Left ventricle myocardium superior (tissue), 1 donor: ENCODE data around the gene LMOD2. TPM values are rescaled to one million over a fixed set of nuclear protein-coding genes. Genes with fewer than 3 reads are reported as not detected.

Experiments
- ATAC-seq: fragments of 200-7000 bp; cut with Tn5 transposase; one replicate; pipeline ENCODE4 v1.9.1; 2020; ENCODE audit warnings: mild to moderate bottlenecking, moderate library complexity
- DNase-seq: peaks from one replicate; pipeline ENCODE4 v3.0.0-alpha.2; 2020
- intact Hi-C: fragments of 100-400 bp; cut with micrococcal nuclease; formaldehyde crosslinking; loops from one replicate; pipeline ENCODE4 v1.11.0; 2022
- total RNA-seq: library from RNA; stranded (reverse); fragmentation: NEBNext Ultra II Directional; extraction: Animal tissue kit (Norgen Biotek cat#: 25700); gene quantifications from one replicate; pipeline ENCODE4 v1.2.1, GENCODE V29; 2021
- donor health status: DM: no; HTN: yes; CAD: no; lungs with severe emphysema.

Gene LMOD2
- total RNA-seq, 1 donor from 2014 or later: 431 TPM

GRCh38 chr7:123635551-123636359 is 19.9 kb upstream of the LMOD2 start:
- ATAC-seq: peak; percentile 59
- no peak for DNase-seq
- intact Hi-C loops: loop anchor here (5.0 kb wide), 1 partner anchor 47 kb away; no protein-coding TSS in a partner anchor

- intact Hi-C loops: loop anchor here (5.0 kb wide), 1 partner anchor 45 kb away; no protein-coding TSS in a partner anchor
- DNase-seq (no peak), ATAC-seq (peak; percentile 32)
These were observed 18.5 kb upstream of the LMOD2 start for GRCh38 chr7:123637203-123637602.

GRCh38 chr7:123637878-123638277 is 17.8 kb upstream of the LMOD2 start:
- DNase-seq: no peak
- no peak for ATAC-seq
- intact Hi-C loops: loop anchor here (5.0 kb wide), 1 partner anchor 44 kb away; no protein-coding TSS in a partner anchor

- ATAC-seq: no peak
- intact Hi-C loops: loop anchor here (5.0 kb wide), 1 partner anchor 43 kb away; no protein-coding TSS in a partner anchor
- no peak for DNase-seq
These were observed 16.0 kb upstream of the LMOD2 start for GRCh38 chr7:123639631-123640030.

GRCh38 chr7:123640583-123640982 is 15.1 kb upstream of the LMOD2 start:
- DNase-seq (no peak), ATAC-seq (no peak)
- intact Hi-C loops: no loop called here

- no peak for ATAC-seq
- intact Hi-C loops: no loop called here
- no peak for DNase-seq
These were observed 13.8 kb upstream of the LMOD2 start for GRCh38 chr7:123641901-123642300.

GRCh38 chr7:123643495-123644441 is 11.9 kb upstream of the LMOD2 start:
- ATAC-seq (peak; percentile 73), DNase-seq (no peak)
- intact Hi-C loops: no loop called here

- DNase-seq: peak; percentile 67
- peak; percentile 91 for ATAC-seq
These were observed 10.2 kb upstream of the LMOD2 start for GRCh38 chr7:123645516-123645915.

GRCh38 chr7:123647106-123647730 is 8.4 kb upstream of the LMOD2 start:
- no peak for DNase-seq
- intact Hi-C loops: no loop called here
- ATAC-seq: no peak

More at GRCh38 chr7:123645516-123645915, 10.2 kb upstream of the LMOD2 start:
- intact Hi-C loops: no loop called here

- ATAC-seq: no peak
- intact Hi-C loops: no loop called here
These were observed 5.7 kb upstream of the LMOD2 start for GRCh38 chr7:123649964-123650363.

GRCh38 chr7:123650595-123650994 is 5.1 kb upstream of the LMOD2 start:
- intact Hi-C loops: no loop called here
- no peak for DNase-seq
- peak; percentile 18 for ATAC-seq

More at GRCh38 chr7:123649964-123650363, 5.7 kb upstream of the LMOD2 start:
- DNase-seq: no peak

GRCh38 chr7:123652406-123652805 is 3.3 kb upstream of the LMOD2 start:
- DNase-seq (no peak), ATAC-seq (no peak)
- intact Hi-C loops: no loop called here

- ATAC-seq: no peak
- DNase-seq: no peak
- intact Hi-C loops: no loop called here
These were observed 2.5 kb upstream of the LMOD2 start for GRCh38 chr7:123653162-123653561.

- no peak for ATAC-seq
- intact Hi-C loops: no loop called here
- DNase-seq: no peak
These were observed 1.1 kb downstream of the LMOD2 start for GRCh38 chr7:123656544-123657303.

- DNase-seq: no peak
- peak; percentile 27 for ATAC-seq
- intact Hi-C loops: no loop called here
These were observed 1.6 kb downstream of the LMOD2 start for GRCh38 chr7:123657304-123657685.

- DNase-seq (no peak), ATAC-seq (no peak)
- intact Hi-C loops: no loop called here
These were observed 2.4 kb downstream of the LMOD2 start for GRCh38 chr7:123658023-123658422.

- peak; percentile 3 for ATAC-seq
- intact Hi-C loops: no loop called here
- DNase-seq: no peak
These were observed 5.1 kb downstream of the LMOD2 start for GRCh38 chr7:123660514-123661354.

- no peak for DNase-seq
- intact Hi-C loops: no loop called here
- ATAC-seq: peak; percentile 1
These were observed 6.1 kb downstream of the LMOD2 start for GRCh38 chr7:123661765-123662164.
